GM19240 (cell line): ENCODE measurements around the gene BCLAF1.
"Not testable (repeated sequence)": the region's sequence is repeated elsewhere in the genome, so short reads cannot be mapped to it uniquely, and the experiment has no call there.

Experiments used
- DNase-seq: peaks from one replicate; pipeline ENCODE4 v3.0.0; 2011; ENCODE audit warnings: low spot score; ENCODE audit not compliant: insufficient read length

BCLAF1 gene

DNA sequence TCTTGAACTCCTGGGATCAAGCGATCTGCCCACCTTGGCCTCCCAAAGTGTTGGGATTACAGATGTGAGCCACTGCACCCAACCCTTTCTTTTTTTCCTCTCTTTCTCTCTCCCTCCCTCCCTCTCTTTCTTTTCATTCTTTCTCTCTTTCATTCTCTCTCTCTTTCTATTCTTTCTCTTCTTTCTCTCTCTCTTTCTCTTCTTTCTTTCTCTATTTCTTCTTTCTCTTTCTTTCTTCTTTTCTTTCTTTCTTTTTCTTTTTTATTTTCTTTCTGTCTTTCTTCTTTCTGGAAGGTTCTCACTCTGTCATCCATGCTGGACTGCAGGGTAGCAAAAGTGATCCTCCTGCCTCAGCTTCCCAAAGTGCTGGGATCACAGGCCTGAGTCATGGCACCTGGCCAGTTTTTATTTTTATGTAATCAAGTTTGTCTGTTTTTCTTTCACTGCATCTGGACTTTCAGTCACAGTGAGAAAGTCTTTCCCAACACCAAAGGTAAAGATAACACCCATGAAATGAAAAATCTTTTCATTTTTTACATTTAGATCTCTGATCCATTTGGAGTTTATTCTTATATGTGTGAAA, 20.2 kb upstream of the BCLAF1 start:
- DNase-seq, result no peak

DNA sequence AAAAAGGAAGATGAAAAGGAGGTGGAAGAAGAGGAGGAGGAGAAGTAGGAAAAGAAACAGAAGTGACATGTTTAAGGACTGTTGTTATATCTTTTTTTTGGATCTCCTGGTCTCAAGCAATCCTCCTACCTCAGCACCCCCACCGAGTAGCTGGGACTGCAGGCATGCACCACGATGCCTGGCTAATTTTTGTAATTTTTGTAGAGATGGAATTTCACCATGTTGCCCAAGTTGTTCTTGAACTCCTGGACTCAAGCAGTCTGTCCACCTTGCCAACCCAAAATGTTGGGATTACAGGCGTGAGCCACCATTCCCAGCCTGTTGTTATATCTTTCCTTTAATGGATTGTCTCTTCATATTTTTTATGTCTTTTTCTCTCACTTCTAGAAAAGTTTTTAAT, 19.5 kb upstream of the BCLAF1 start:
- no peak for DNase-seq

DNA sequence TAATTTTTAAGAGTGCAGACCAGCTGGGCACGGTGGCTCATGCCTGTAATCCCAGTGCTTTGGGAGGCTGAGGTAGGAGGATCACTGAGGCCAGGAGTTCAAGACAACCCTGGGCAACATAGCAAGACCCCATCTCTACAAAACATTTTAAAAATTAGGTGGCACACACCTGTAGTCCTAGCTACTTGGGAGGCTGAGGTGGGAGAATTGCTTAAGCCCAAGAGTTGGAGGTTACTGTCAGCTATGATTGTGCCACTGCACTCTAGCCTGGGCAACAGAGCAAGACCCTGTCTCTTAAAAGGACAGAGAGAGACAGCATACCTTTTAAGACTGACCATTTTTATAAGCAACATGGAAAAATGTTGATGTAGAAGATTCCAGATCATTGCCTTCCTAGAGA, 18.8 kb upstream of the BCLAF1 start:
- not testable (repeated sequence) for DNase-seq

DNA sequence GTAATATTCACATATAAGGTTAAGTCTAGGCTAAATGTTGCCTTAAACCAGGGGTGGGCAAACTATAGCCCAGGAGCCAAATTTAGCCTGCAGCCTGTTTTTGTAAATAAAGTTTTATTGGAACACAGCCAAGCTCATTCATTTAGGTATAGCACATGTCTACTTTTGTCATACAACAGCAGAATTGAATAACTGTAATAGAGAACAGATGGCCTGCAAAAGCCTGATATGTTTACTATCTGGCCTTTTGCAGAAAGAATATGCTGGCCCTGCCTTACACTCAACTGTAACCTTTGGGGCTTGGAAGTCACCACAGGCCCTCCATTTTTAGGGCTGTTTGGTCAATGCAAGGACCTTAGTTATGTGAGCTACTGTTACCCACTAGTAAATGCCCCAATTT, 17.7 kb upstream of the BCLAF1 start:
- no peak for DNase-seq

DNA sequence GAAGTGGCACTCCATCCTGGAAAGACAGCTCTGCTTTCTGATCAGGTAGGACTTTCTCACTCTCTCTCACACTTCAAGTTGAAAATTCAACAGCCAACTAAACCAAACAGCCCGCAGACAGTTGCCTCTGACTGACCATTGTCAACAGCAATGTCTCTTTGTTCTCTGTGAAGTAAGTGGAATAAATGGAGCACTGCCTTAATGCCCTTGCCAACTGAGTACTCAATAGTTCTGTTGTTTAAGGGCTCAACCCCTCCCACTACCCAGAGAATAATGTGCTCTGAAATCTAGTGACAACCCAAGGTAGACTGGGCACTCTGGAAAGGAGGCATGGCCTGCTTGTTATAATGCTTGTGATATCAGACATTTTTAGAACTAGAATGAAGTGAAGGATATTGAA, 16.8 kb upstream of the BCLAF1 start:
- no peak for DNase-seq

DNA sequence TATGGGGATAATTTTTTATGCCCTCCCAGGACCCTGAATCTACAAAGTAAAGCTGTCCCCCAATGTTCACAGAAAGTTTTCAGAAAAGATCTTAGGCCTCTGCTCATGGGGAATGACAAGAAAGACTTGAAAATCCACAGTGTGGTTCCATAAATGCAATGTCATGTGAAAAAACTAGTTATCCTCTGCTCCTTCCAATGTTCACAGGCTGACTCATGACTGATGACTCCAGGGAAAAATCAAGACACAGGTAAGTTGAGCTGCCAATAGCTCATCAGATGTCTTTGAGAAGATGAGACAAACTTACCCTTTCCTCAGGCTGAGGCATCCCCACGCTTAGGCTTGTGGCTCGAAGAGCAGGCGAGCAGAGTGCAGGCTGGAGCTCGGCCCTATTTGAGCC, 14.8 kb upstream of the BCLAF1 start:
- DNase-seq, result no peak

DNA sequence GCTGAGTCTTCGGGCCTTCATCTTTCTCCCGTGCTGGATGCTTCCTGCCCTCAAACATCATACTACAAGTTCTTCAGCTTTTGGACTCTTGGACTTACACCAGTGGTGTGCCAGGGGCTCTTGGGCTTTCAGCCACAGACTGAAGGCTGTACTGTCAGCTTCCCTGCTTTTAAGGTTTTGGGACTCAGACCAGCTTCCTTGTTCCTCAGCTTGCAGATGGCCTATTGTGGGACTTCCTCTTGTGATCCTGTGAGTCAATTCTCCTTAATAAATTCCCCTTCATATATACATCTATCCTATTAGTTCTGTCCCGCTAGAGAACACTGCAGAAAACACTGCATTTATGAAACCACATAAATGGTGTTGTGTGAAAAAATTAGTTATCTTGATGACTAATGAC, 13.9 kb upstream of the BCLAF1 start:
- no peak for DNase-seq

DNA sequence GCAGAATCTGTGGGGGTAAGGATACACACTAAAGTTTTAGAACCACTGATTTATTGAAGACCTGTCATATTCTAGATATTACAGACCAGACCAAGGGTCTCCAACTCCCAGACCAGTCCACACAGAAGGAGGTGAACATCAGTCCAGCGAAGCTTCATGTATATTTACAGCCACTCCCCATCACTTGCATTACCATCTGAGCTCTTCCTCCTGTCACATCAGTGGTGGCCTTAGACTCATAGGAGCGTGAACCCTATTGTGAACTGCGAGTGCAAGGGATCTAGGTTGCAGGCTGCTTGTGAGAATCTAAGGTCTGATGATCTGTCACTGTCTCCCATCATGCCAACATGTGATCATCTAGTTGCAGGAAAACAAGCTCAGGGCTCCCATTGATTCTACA, 5.0 kb upstream of the BCLAF1 start:
- DNase-seq, result no peak

DNA sequence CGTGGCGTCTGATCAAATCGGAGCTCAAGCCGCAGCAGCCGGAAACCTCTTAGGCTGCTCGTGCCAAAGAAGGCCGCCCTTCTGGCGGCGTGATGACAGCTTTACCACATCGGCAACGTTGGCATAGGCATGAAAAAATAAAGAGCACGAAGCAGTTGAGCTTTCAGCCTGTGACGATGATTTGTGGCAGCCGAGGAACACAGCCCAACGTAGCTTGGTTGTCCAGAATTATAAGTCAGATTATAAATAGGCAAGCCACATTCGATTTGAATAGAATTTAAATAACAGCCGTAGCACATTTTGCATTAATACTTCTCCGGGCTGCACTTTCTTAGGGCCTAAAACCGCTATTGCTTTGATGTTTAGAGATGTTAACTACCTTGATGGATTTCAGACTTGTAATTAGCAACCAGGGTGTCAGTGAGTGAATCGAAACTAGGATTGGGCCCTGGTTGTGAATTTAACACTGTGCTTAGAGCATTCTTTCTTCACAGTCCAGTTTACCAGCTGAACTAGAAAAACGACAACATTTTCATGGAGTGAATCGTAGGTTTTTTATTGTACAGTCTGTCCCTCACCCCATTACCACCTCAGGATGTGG, 864 bp upstream of the BCLAF1 start:
- DNase-seq, result peak; percentile 20

DNA sequence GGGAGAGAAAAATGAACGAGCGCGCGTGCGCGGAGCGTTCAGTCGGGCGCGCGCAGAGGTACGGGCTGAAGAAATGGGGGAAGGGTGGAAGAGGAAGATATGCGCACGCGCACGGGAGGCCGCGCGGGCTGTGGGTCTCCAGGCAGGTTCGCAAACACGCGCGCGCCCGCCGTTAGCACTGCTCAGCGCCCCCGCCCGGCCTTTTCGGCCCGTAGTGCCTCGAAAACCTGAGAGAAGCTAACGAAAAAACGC, 393 bp downstream of the BCLAF1 start:
- DNase-seq, result peak; percentile 21

DNA sequence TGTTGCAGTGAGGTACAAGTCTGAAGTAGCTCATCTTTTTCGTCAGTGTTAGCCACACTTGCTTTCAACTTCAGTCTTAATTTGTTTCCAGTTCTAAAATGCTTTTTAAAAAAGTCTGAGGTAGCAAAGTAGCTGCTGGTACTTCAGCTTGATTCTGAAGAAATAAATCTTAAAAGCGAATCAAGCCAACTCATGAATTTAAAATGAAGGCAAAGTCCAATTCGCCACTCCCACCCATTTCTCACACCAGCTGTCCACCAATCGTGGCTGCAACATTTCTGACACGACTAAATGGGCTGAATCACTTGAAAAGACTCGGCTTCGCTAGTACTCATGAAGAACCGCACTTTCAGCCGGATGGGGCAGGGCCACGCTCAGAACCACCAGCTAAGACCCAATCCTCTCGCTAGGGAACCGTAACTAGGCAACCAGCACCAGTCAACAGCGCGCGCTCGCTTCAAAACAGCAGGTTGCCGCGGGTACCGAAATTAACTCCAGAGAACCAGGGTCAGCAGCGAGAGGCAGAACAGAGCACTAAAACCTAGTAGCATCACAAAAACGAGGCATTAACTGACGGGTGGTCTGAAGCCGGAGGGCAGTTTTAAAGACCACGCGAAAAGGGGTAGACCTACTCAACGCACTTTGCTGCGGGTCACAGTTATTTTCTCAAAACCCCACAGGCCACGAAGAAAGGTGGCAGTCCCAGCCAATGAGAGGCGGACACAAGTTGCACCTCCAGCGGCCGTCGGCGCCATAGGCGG, 900 bp downstream of the BCLAF1 start:
- peak; percentile 14 for DNase-seq

DNA sequence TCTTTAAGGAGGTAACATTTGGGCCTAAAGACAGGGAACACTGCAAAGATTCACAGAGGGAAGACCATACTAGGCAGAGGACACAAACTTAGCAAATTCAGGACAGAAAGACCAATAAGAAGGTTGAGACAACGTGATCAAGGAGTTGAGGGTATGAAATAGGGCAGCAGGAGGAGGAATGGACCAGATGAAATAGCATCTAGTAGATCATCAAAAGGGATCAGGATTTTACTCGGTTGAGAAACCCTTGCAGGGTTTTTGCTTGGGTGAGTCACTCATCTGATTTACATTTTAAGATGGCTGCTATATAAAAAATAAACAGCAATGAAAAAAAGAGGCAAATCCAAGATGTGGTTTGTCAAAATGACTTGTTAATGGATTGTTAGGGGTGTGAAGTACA, 4.7 kb downstream of the BCLAF1 start:
- DNase-seq, result no peak

DNA sequence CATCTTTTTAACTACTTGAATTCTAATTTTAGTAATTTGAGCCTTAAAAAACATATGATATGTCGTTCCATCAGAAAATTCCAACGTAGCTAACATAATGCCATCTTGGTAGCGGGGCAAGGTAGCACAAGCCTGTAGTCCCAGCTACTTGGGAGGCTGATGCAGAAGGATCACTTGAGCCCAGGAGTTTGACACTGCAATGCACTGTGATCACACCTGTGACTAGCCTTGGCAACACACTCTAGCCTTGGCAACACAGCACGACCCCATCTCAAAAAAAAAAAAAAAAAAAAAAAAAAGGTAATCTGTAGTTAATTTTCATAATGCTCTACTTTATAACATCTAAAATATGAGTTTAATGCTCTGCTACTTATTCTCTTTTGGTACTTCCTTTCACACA, 6.7 kb downstream of the BCLAF1 start:
- DNase-seq, result no peak

DNA sequence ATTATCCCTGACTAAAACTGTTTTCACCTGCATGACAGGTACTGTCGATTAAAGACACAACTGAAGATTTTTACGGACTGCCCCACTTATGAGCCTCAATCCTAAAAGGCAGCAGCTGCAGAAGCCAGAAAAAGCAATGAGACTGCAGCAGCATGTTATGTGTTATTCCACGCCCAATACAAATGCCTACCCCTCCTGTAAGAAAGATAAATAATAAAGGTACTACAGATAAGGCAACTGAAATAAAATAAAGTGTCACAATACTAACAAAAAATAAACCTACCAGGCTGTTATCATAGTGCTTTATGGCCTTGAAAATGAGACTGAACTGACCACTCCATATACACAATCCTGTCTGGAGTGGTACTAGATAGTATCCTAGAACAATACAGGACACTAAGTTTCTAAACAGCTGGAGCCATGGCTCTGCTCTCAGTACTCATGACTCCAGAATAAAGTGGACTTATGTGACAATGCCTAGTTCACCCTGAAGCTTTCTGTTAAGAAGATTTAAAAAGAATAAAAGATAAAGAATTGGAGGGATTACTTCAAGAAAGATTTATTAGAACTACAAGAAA, 9.5 kb downstream of the BCLAF1 start:
- DNase-seq, result no peak

DNA sequence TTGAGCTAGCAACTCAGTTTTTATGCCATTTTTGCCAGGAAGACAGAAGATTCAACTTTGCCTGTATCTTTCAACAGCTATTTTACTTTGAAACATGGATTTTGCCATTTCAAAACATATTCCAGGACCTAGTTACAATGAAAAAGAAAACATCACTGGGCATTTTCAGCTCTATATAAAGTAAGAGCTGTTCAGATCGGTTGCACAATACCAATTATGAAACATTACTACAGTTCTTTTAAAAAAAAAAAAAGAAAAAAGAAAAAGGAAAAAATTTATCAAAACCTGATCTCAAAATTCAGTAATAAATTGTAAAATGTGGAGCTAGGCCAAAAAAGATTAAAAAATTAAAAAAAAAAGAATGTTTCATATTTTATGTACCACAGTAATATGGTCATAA, 15.6 kb downstream of the BCLAF1 start:
- DNase-seq, result no peak

DNA sequence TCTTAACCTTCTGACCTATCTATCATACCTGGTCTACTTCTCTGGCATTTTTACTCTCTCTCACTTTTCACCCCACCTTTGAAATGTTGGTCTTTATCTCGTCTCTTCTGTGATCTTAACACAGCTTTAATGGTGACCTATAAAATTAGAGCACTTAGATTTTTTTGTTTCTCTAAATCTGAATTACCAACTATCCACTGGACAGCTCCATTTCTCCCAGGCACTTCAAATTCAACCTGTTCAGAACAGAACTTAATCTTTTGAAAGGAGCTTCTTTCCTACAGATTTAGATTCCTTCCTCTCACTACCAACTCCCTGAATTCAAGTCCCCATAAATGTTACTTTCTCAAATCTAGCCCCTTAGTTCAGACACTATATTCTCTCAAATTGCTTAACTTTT, 24.5 kb downstream of the BCLAF1 start:
- DNase-seq, result no peak

DNA sequence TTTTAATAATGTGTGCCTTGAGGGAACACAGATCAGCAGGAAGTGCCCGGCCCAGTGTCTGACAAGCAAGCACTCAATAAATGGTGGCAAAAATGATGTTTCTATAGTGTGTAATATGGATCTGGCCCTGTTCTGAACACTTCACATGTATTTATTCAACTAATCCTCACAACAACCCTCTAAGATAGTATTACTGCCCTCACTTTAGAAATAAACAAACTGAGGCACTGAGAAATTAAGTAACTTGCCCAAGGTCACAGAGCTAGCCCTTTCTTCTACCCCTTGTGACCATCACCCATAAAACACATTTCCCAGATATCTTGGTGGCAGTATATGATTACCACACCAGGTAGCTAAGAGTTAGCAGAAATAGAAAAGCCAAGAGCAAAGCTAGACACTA, 26.7 kb downstream of the BCLAF1 start:
- no peak for DNase-seq

DNA sequence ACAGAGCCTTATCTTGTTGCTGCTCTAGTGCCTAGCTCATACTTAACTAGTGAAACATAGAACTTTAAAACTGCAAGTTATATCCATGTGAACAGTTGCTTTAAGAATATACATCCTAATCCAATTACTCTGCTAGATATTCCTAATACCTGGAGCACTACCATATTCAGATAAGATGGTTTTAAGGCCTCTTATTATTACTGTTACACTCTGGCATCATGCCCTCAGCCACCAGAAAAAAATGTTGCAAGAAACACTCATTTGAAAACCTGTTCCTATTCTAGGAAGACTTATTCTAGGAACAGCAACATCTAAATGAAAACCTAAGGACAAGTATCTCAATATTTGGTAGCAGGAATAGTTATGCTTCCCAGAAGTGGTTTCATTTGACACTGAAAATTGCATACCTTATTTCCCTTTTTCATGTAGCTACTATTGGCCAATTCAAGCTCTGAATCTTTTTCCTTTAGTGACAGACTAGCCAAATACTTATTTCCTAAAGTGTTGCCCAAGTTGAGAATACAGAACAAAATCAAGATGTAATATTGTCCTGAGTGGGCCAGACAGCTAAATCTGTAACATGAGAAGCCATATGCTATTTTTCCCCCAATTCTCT, 34.7 kb downstream of the BCLAF1 start:
- DNase-seq, result no peak

DNA sequence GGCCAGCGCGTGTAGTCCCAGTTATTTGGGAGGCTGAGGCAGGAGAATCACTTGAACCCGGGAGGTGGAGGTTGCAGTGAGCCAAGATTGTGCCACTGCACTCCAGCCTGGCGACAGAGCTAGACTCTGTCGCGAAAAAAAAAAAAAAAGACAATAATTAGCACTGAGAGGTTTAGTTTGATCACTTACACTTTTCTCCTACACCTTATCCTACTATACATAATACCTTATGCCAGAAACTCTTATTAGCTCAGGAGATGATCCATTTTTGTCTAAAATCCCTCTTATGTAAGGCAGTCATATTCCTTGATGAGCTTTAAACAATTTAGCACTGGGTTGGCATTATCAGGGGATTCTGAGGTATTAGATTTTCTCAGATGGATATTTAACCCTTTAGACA, 35.9 kb downstream of the BCLAF1 start:
- DNase-seq, result no peak

DNA sequence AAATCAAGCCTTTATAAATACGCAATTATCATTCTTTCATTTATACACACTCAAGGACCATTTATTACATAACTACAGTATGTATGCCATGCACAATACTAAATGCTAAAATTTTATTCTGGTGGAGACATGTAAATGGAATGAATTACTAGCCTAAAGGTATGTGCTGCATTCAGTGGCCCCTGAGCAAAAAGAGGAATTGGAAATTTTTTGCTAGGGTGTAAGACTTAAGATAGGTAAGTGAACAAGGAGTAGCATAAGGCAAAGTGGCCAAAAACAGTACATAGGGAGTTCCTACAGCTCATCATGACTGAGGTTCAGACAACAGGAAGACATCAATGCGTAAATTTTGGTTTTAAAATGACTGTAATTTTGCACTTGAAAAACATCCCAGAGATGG, 37.2 kb downstream of the BCLAF1 start:
- DNase-seq, result no peak

DNA sequence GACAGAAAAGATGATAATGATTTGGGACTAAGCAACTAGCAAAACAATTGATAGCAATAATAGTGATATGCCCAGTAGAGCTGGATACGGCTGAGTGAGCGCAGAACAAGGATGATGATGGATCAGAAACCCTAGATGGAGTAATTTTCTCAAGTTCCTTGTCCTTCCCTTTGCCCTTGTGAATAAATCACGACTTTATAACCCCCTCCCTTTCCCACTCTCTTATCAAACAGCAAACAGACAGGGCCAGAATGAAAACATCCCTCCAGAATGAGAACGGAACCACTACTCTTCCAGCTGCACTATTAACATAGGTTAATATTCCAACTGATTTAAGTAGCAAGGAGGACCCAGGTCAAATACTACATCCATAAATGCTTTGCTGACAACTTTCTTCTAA, 38.3 kb downstream of the BCLAF1 start:
- no peak for DNase-seq

DNA sequence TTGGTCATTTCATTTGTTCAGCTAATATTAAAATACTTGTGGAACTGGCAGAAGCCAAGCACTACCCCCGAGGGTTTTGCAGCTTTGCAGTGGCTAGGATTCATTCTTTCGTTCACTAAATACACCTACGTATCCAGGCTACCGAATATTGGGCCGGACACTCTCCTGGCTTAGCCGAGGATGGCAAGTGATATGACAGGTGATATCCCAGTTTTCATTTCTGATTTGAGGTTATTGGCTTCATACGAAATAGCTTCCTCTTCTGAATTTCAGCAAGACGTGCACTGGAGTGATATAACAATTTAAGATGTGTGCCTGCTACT, 39.0 kb downstream of the BCLAF1 start:
- DNase-seq, result no peak
